HEK293 (cell line): ENCODE data around the gene PTRH1.

Experiments used
- CTCF ChIA-PET: fragments of 350-600 bp; formaldehyde crosslinking; extraction: SDS; loops from one replicate; lab custom pipeline; 2021; ENCODE audit warnings: antibody characterized with exemption; lab: Yijun Ruan, JAX
- POLR2A ChIA-PET: fragments of 300-600 bp; formaldehyde crosslinking; extraction: SDS; loops from one replicate; lab custom pipeline; 2020; ENCODE audit warnings: antibody characterized with exemption, inconsistent platforms; lab: Yijun Ruan, JAX
- H3K27ac ChIP-seq: fragments of 200-500 bp; sonication (Bioruptor generic); 2 replicates; pipeline ENCODE4 v1.5.1; 2014; ENCODE audit warnings: low read depth, low read length, control low read depth, inconsistent platforms; ENCODE audit errors: extremely low read depth
- H3K36me3 ChIP-seq, 2 experiments: fragments of 200-500 bp in 1 of 2; sonication (Bioruptor generic) in 1 of 2; 1 replicate in 1 of 2; 2 replicates in 1 of 2; pipeline ENCODE4 v1.5.1; 2014 to 2017; ENCODE audit warnings: inconsistent platforms in 2 of 2, low read length in 2 of 2; ENCODE audit not compliant: control insufficient read depth in 2 of 2, insufficient read depth in 1 of 2
- H3K4me1 ChIP-seq: fragments of 200-500 bp; sonication (Bioruptor generic); 2 replicates; pipeline ENCODE4 v1.5.1; 2014; ENCODE audit warnings: mild to moderate bottlenecking, low read length, inconsistent platforms; ENCODE audit not compliant: control insufficient read depth, insufficient read depth
- H3K4me3 ChIP-seq: 2 replicates; pipeline ENCODE4 v1.5.1; 2011; ENCODE audit warnings: low read depth, mild to moderate bottlenecking, control low read depth, low read length, moderate library complexity
- H3K9me3 ChIP-seq: fragments of 200-500 bp; sonication (Bioruptor generic); 2 replicates; pipeline ENCODE4 v1.5.1; 2014; ENCODE audit warnings: low read depth, low read length, inconsistent platforms; ENCODE audit not compliant: control insufficient read depth, insufficient read depth
- BCL11B ChIP-seq: fragments of 450-650 bp; formaldehyde crosslinking; IDR thresholded peaks from 2 replicates; pipeline ENCODE4 v1.5.1; 2016; ENCODE audit warnings: low read depth, missing biosample characterization, missing genetic modification characterization
- GLI4 ChIP-seq: fragments of 450-650 bp; formaldehyde crosslinking; IDR thresholded peaks from 2 replicates; pipeline ENCODE4 v1.5.1; 2016; ENCODE audit warnings: missing biosample characterization, missing genetic modification characterization
- KLF7 ChIP-seq: fragments of 450-650 bp; formaldehyde crosslinking; IDR thresholded peaks from 2 replicates; pipeline ENCODE4 v1.5.1; 2016; ENCODE audit warnings: missing biosample characterization, missing genetic modification characterization, borderline replicate concordance
- KLF8 ChIP-seq: fragments of 450-650 bp; formaldehyde crosslinking; IDR thresholded peaks from 2 replicates; pipeline ENCODE4 v1.5.1; 2016; ENCODE audit warnings: missing biosample characterization, missing genetic modification characterization
- OVOL3 ChIP-seq: fragments of 450-650 bp; formaldehyde crosslinking; IDR thresholded peaks from 2 replicates; pipeline ENCODE4 v1.5.1; 2016; ENCODE audit warnings: missing biosample characterization, missing genetic modification characterization
- TRIM28 ChIP-seq: IDR thresholded peaks from 2 replicates; pipeline ENCODE4 v1.6.1; 2011; ENCODE audit warnings: low read length, control low read depth, borderline replicate concordance
- WT1 ChIP-seq: fragments of 450-650 bp; formaldehyde crosslinking; IDR thresholded peaks from 2 replicates; pipeline ENCODE4 v1.5.1; 2016; ENCODE audit warnings: missing biosample characterization, missing genetic modification characterization
- ZBTB1 ChIP-seq: fragments of 450-650 bp; formaldehyde crosslinking; IDR thresholded peaks from 2 replicates; pipeline ENCODE4 v1.5.1; 2016; ENCODE audit warnings: missing biosample characterization, missing genetic modification characterization
- ZBTB8A ChIP-seq: fragments of 450-650 bp; formaldehyde crosslinking; IDR thresholded peaks from 2 replicates; pipeline ENCODE4 v1.5.1; 2016; ENCODE audit warnings: missing biosample characterization, missing genetic modification characterization
- ZFP37 ChIP-seq: fragments of 450-650 bp; formaldehyde crosslinking; IDR thresholded peaks from 2 replicates; pipeline ENCODE4 v1.5.1; 2016; ENCODE audit warnings: missing biosample characterization, missing genetic modification characterization
- ZNF114 ChIP-seq: fragments of 450-650 bp; formaldehyde crosslinking; IDR thresholded peaks from 2 replicates; pipeline ENCODE4 v1.5.0; 2017; ENCODE audit warnings: missing biosample characterization, missing genetic modification characterization
- ZNF169 ChIP-seq: fragments of 450-650 bp; formaldehyde crosslinking; IDR thresholded peaks from 2 replicates; pipeline ENCODE4 v1.5.1; 2016; ENCODE audit warnings: missing biosample characterization, missing genetic modification characterization
- ZNF394 ChIP-seq: fragments of 450-650 bp; formaldehyde crosslinking; IDR thresholded peaks from 2 replicates; pipeline ENCODE4 v1.5.1; 2016; ENCODE audit warnings: missing biosample characterization, missing genetic modification characterization, mild to moderate bottlenecking, moderate library complexity, borderline replicate concordance
- ZNF423 ChIP-seq: fragments of 450-650 bp; formaldehyde crosslinking; IDR thresholded peaks from 2 replicates; pipeline ENCODE4 v1.5.1; 2016; ENCODE audit warnings: missing biosample characterization, missing genetic modification characterization
- ZNF426 ChIP-seq: fragments of 450-650 bp; formaldehyde crosslinking; IDR thresholded peaks from 2 replicates; pipeline ENCODE4 v1.5.1; 2017; ENCODE audit warnings: missing biosample characterization, missing genetic modification characterization, mild to moderate bottlenecking, inconsistent platforms, moderate library complexity
- ZNF473 ChIP-seq: fragments of 450-650 bp; formaldehyde crosslinking; IDR thresholded peaks from 2 replicates; pipeline ENCODE4 v1.5.1; 2017; ENCODE audit warnings: missing biosample characterization, missing genetic modification characterization
- ZNF521 ChIP-seq: fragments of 450-650 bp; formaldehyde crosslinking; IDR thresholded peaks from 2 replicates; pipeline ENCODE4 v1.5.1; 2017; ENCODE audit warnings: missing biosample characterization, mild to moderate bottlenecking, missing genetic modification characterization
- ZNF561 ChIP-seq: fragments of 450-650 bp; IDR thresholded peaks from 2 replicates; pipeline ENCODE4 v1.5.1; 2018; ENCODE audit warnings: missing biosample characterization, missing genetic modification characterization, borderline replicate concordance
- ZNF585B ChIP-seq: fragments of 450-650 bp; formaldehyde crosslinking; IDR thresholded peaks from 2 replicates; pipeline ENCODE4 v1.5.1; 2016; ENCODE audit warnings: missing biosample characterization, missing genetic modification characterization
- ZNF610 ChIP-seq: fragments of 450-650 bp; formaldehyde crosslinking; IDR thresholded peaks from 2 replicates; pipeline ENCODE4 v1.5.1; 2016; ENCODE audit warnings: missing biosample characterization, missing genetic modification characterization, borderline replicate concordance
- ZNF768 ChIP-seq: fragments of 450-650 bp; formaldehyde crosslinking; IDR thresholded peaks from 2 replicates; pipeline ENCODE4 v1.5.1; 2018; ENCODE audit warnings: missing biosample characterization, mild to moderate bottlenecking, missing genetic modification characterization
- ZNF776 ChIP-seq: fragments of 450-650 bp; formaldehyde crosslinking; IDR thresholded peaks from 2 replicates; pipeline ENCODE4 v1.5.0; 2017; ENCODE audit warnings: missing biosample characterization, missing genetic modification characterization, borderline replicate concordance
- TF ChIP-seq, protein P1 (sequence below): fragments of 450-650 bp; formaldehyde crosslinking; IDR thresholded peaks from 2 replicates; pipeline ENCODE4 v1.5.1; 2017; ENCODE audit warnings: missing biosample characterization, missing genetic modification characterization
- TF ChIP-seq, protein P2 (sequence below): fragments of 450-650 bp; formaldehyde crosslinking; IDR thresholded peaks from 2 replicates; pipeline ENCODE4 v1.5.1; 2016; ENCODE audit warnings: missing biosample characterization, missing genetic modification characterization
- TF ChIP-seq, protein P3 (sequence below): fragments of 450-650 bp; formaldehyde crosslinking; IDR thresholded peaks from 2 replicates; pipeline ENCODE4 v1.5.1; 2016; ENCODE audit warnings: missing biosample characterization, missing genetic modification characterization, borderline replicate concordance
- TF ChIP-seq, protein P4 (sequence below): fragments of 450-650 bp; formaldehyde crosslinking; IDR thresholded peaks from 2 replicates; pipeline ENCODE4 v1.5.1; 2017; ENCODE audit warnings: missing biosample characterization, missing genetic modification characterization
- TF ChIP-seq, protein P5 (sequence below): fragments of 450-650 bp; formaldehyde crosslinking; IDR thresholded peaks from 2 replicates; pipeline ENCODE4 v1.5.1; 2016; ENCODE audit warnings: missing biosample characterization, missing genetic modification characterization

PTRH1 gene

DNA sequence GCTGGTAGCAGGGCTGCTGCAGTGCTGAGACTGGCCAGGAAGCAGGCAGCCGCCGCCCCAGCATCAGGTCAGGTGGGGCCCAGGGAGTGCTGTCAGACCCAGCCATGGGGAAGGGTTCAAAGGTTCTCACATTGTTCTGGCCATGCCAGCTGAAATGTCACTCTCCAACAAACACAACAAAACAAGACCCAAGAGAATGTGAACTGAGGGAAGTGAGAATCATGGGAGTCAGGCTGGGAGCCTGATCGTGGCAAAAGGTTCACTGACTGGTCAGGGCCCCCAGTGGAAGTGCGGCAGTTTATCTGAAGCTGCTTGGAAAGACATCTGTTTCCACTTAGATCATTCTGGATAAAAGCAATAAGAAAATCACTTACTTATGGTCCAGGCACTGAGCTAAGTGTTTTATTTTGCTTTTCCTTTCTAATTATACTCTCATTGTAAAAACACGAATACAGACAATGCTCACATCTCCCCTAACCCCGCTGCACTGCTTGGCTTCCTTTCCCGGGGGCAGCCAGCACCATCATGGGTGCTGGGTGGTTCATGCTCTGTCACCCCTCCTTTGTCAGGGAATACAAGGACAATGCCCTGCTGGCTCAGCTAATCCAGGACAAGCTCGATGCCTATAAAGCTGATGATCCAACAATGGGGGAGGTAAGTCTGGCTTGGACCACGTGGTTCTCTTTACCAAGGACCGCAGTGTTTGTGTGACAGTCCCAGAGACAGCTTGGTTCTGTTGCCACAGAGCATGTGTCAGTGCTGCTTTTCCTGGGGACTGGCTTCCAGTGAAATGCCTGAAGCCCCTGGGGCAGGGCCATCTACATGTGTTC lies 50.6 kb downstream of the PTRH1 start:
- CTCF ChIA-PET = interaction anchor here (0.8 kb wide), 1 partner anchor 12 kb away, joined by 3 read pairs; no protein-coding TSS in a partner anchor

DNA sequence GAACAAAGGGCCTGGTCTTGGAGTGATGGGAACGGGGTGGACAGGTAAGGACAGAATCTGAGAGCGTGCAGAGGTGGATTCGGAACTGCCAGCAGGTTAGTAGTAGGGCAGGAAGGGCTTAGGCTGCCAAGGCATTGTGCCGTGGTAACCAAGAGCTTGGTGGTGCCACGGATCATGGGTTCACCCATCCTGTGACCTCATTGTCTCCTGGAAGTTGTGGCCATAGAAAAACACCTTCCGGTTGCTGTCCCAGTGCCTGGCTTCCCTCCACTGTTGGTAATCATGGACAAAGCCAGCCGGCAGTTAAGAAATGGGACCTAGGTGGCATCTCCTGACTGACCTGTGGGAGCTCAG lies 51.2 kb downstream of the PTRH1 start:
- Histone ChIP-seq H3K9me3 (no peaks in the 10 kb centered on the region), H3K4me1 (no peaks in the 10 kb centered on the region), H3K27ac (no peak overlapping the region), H3K36me3 (peaks cover 0 to 45% of the 10 kb centered on the region in 2 experiments; a peak in 1 of 3 replicates), H3K4me3 (no peak overlapping the region)
- CTCF ChIA-PET = interaction anchor here (0.8 kb wide), 1 partner anchor 12 kb away, joined by 3 read pairs; no protein-coding TSS in a partner anchor
- POLR2A ChIA-PET = no interaction called here
- TF ChIP-seq, protein P1, sequence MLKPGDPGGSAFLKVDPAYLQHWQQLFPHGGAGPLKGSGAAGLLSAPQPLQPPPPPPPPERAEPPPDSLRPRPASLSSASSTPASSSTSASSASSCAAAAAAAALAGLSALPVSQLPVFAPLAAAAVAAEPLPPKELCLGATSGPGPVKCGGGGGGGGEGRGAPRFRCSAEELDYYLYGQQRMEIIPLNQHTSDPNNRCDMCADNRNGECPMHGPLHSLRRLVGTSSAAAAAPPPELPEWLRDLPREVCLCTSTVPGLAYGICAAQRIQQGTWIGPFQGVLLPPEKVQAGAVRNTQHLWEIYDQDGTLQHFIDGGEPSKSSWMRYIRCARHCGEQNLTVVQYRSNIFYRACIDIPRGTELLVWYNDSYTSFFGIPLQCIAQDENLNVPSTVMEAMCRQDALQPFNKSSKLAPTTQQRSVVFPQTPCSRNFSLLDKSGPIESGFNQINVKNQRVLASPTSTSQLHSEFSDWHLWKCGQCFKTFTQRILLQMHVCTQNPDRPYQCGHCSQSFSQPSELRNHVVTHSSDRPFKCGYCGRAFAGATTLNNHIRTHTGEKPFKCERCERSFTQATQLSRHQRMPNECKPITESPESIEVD (tag by site-specific recombination) = no peak
- no peak for TF ChIP-seq ZBTB1 (tag by site-specific recombination)
- TF ChIP-seq ZNF561 (tag by site-specific recombination) = no peak
- TF ChIP-seq GLI4 (tag by site-specific recombination) = no peak
- no peak for TF ChIP-seq OVOL3 (tag by site-specific recombination)
- TF ChIP-seq ZNF521 (tag by site-specific recombination) = no peak
- TF ChIP-seq ZNF585B = no peak
- TF ChIP-seq ZNF394 = no peak
- TF ChIP-seq, protein P2, sequence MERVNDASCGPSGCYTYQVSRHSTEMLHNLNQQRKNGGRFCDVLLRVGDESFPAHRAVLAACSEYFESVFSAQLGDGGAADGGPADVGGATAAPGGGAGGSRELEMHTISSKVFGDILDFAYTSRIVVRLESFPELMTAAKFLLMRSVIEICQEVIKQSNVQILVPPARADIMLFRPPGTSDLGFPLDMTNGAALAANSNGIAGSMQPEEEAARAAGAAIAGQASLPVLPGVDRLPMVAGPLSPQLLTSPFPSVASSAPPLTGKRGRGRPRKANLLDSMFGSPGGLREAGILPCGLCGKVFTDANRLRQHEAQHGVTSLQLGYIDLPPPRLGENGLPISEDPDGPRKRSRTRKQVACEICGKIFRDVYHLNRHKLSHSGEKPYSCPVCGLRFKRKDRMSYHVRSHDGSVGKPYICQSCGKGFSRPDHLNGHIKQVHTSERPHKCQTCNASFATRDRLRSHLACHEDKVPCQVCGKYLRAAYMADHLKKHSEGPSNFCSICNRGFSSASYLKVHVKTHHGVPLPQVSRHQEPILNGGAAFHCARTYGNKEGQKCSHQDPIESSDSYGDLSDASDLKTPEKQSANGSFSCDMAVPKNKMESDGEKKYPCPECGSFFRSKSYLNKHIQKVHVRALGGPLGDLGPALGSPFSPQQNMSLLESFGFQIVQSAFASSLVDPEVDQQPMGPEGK (tag by site-specific recombination) = no peak
- no peak for TF ChIP-seq ZNF768 (tag by site-specific recombination)

More for the DNA sequence above, 50.6 kb downstream of the PTRH1 start:
- Histone ChIP-seq H3K27ac (no peak overlapping the region), H3K36me3 (peaks cover 0 to 42% of the 10 kb centered on the region in 2 experiments; a peak in 2 of 3 replicates), H3K4me1 (no peaks in the 10 kb centered on the region)
- TF ChIP-seq ZNF426 = no peak
- no peak for TF ChIP-seq ZFP37 (tag by site-specific recombination)
- no peak for TF ChIP-seq WT1 (tag by site-specific recombination)
- TF ChIP-seq ZNF776 (tag by site-specific recombination) = no peak
- TF ChIP-seq BCL11B (tag by site-specific recombination) = no peak
- TF ChIP-seq ZNF423 (tag by site-specific recombination) = no peak
- TF ChIP-seq, protein P3, sequence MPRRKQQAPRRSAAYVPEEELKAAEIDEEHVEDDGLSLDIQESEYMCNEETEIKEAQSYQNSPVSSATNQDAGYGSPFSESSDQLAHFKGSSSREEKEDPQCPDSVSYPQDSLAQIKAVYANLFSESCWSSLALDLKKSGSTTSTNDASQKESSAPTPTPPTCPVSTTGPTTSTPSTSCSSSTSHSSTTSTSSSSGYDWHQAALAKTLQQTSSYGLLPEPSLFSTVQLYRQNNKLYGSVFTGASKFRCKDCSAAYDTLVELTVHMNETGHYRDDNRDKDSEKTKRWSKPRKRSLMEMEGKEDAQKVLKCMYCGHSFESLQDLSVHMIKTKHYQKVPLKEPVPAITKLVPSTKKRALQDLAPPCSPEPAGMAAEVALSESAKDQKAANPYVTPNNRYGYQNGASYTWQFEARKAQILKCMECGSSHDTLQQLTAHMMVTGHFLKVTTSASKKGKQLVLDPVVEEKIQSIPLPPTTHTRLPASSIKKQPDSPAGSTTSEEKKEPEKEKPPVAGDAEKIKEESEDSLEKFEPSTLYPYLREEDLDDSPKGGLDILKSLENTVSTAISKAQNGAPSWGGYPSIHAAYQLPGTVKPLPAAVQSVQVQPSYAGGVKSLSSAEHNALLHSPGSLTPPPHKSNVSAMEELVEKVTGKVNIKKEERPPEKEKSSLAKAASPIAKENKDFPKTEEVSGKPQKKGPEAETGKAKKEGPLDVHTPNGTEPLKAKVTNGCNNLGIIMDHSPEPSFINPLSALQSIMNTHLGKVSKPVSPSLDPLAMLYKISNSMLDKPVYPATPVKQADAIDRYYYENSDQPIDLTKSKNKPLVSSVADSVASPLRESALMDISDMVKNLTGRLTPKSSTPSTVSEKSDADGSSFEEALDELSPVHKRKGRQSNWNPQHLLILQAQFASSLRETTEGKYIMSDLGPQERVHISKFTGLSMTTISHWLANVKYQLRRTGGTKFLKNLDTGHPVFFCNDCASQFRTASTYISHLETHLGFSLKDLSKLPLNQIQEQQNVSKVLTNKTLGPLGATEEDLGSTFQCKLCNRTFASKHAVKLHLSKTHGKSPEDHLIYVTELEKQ (tag by site-specific recombination) = no peak
- no peak for TF ChIP-seq KLF7 (tag by site-specific recombination)
- no peak for TF ChIP-seq ZNF610
- no peak for TF ChIP-seq ZBTB8A (tag by site-specific recombination)
- TF ChIP-seq, protein P4, sequence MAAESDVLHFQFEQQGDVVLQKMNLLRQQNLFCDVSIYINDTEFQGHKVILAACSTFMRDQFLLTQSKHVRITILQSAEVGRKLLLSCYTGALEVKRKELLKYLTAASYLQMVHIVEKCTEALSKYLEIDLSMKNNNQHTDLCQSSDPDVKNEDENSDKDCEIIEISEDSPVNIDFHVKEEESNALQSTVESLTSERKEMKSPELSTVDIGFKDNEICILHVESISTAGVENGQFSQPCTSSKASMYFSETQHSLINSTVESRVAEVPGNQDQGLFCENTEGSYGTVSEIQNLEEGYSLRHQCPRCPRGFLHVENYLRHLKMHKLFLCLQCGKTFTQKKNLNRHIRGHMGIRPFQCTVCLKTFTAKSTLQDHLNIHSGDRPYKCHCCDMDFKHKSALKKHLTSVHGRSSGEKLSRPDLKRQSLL = no peak
- no peak for TF ChIP-seq ZNF473 (tag by site-specific recombination)
- TF ChIP-seq, protein P5, sequence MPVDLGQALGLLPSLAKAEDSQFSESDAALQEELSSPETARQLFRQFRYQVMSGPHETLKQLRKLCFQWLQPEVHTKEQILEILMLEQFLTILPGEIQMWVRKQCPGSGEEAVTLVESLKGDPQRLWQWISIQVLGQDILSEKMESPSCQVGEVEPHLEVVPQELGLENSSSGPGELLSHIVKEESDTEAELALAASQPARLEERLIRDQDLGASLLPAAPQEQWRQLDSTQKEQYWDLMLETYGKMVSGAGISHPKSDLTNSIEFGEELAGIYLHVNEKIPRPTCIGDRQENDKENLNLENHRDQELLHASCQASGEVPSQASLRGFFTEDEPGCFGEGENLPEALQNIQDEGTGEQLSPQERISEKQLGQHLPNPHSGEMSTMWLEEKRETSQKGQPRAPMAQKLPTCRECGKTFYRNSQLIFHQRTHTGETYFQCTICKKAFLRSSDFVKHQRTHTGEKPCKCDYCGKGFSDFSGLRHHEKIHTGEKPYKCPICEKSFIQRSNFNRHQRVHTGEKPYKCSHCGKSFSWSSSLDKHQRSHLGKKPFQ (tag by site-specific recombination) = no peak
- no peak for TF ChIP-seq ZNF169
- no peak for TF ChIP-seq ZNF114 (tag by site-specific recombination)
- no peak for TF ChIP-seq KLF8 (tag by site-specific recombination)
- no peak for TF ChIP-seq TRIM28
- TF ChIP-seq, all 188 proteins: peak for 0
- H3K4me3 ChIP-seq = no peak overlapping the region
- POLR2A ChIA-PET = no interaction called here
- H3K9me3 ChIP-seq = no peaks in the 10 kb centered on the region
